Erythroblast (primary cell): Measurements from ENCODE around the gene SUGCT.
A peak's percentile ranks its signal among the peaks of the same experiment; 100 is the strongest.

Source experiments
- DNase-seq, 2 experiments: peaks; one replicate each; lab custom pipeline; 2025; lab: John Stamatoyannopoulos, UW
- GATA1 ChIP-seq: IDR thresholded peaks from 2 replicates; pipeline ENCODE4 v1.6.1; 2011; ENCODE audit warnings: low read depth, mild to moderate bottlenecking, control low read depth, low read length, moderate library complexity
- POLR2A ChIP-seq: IDR thresholded peaks from 2 replicates; pipeline ENCODE4 v1.6.1; 2011; ENCODE audit warnings: mild to moderate bottlenecking, low read length

SUGCT gene

DNA sequence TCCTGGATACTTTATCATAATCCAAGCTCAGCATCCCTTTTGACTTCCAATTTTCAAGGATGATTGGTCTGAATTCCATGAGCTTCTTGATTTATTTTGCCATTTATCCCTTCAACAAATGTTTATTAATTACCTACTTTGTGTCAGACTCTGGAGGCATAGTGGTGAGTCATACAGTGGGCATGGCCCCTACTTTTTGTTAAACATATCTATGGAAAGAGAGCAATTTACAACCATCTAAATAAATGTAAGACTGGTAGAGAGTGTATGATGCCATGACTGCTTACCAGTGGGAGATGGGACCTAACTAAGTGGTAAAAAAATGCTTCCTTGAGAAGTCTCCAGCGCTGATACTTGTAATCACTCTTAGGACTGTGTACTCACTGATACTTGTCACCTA lies 286.6 kb downstream of the SUGCT start:
- TF ChIP-seq POLR2A (no peak), GATA1 (no peak)
- DNase-seq = no peak

- no peak for TF ChIP-seq GATA1
- TF ChIP-seq POLR2A = no peak
- no peak for DNase-seq
Observed at GRCh38 chr7:40425696-40426095, 290.9 kb downstream of the SUGCT start.

DNA sequence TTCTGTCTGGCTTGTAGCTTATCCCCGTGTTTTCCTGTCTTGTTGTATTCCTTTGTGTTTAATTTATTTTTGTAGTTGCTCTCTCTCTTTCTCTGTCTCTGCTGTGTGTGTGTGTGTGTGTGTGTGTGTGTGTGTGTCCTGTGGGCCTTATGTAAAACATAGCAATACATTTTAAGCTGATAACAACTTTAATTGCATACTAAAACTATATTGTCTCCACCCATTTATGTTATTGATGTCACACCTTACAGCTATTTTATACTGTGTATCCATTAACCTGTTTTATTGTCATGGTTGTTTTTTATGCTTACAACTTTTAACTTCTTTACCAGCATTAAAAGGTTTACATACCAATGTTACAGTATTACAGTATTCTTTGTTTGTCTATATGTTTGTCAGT lies 293.6 kb downstream of the SUGCT start:
- TF ChIP-seq POLR2A (no peak), GATA1 (no peak)
- DNase-seq = no peak

GRCh38 chr7:40429826-40430225 lies 295.0 kb downstream of the SUGCT start:
- no peak for TF ChIP-seq POLR2A
- TF ChIP-seq GATA1 = no peak
- no peak for DNase-seq

DNA sequence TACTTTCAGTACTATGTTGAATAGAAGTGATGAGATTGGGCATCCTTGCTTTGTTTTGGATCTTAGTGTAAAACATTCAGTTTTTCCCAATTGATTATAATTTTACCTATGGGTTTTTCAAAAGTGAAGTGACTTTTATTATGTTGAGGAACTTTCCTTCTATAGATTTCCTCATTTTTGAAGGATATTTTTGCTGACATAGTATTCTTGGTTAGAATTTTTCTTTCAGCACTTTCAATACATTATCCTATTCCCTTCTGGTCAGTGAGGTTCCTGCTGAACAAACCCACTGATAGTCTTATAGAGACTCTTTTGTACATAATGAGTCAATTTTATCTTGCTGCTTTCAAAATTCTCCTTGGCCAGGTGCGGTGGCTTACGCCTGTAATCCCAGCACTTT lies 297.2 kb downstream of the SUGCT start:
- DNase-seq = no peak
- TF ChIP-seq GATA1 (no peak), POLR2A (no peak)

GRCh38 chr7:40436710-40437109 lies 301.9 kb downstream of the SUGCT start:
- TF ChIP-seq POLR2A = no peak
- no peak for TF ChIP-seq GATA1
- DNase-seq = no peak

DNA sequence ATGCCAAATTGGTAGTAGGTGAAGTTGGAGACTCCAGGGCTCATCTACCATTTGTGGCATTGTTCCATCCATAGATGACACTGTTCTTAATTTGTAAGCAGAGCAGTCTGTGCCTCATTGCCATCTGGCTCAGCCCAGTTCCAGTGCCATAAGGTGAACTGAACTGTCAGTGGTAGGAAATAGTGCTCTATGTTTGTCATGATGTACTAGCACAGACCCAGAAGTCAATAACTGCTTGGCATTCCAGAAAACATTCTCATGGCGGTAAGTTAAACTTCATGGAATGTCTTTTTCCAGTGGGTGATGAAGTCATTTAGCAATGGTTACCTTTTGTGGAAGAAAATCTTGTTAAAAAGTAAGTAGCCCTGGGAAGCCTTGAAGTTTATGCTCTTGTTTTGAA lies 302.7 kb downstream of the SUGCT start:
- no peak for DNase-seq
- TF ChIP-seq POLR2A (no peak), GATA1 (no peak)

DNA sequence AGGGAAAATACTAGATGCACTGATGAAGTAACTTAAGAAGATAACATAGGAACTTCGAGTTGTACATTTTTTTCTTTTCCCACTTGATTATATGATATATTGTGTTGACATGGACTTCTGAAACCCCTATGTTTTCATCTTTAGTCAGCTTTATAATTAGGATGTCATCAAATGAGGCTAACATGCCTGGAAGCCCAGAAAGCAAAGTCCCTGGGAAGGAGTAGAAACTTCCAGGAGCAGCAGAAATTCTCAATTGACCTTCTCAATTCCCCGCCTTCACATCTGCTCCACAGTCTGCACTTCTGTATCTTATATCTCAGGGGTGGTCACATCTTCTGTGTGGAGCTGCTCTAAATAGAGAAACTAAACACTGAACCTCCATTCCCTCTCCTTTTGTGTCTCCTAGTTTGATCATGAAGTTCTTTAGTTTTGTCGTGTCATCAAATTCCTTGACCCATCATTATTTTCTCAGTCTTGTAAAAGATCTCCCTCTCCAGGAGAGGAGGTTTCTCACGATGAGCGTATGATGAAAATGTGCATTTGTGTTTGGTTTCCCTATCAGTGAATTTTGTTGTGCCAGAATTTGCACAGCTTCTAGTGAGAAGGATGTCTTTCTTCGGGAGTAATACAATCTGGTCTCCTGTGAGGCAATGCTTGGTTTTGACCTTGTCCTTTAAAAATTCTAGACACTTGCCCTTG lies 303.3 kb downstream of the SUGCT start:
- no peak for DNase-seq
- TF ChIP-seq GATA1 (no peak), POLR2A (no peak)

GRCh38 chr7:40439686-40440085 lies 304.9 kb downstream of the SUGCT start:
- DNase-seq = no peak
- TF ChIP-seq POLR2A = no peak
- no peak for TF ChIP-seq GATA1

GRCh38 chr7:40447345-40447744 lies 312.5 kb downstream of the SUGCT start:
- peak in 1 of 2 experiments; percentile 1 for DNase-seq
- TF ChIP-seq GATA1 (no peak), POLR2A (no peak)

DNA sequence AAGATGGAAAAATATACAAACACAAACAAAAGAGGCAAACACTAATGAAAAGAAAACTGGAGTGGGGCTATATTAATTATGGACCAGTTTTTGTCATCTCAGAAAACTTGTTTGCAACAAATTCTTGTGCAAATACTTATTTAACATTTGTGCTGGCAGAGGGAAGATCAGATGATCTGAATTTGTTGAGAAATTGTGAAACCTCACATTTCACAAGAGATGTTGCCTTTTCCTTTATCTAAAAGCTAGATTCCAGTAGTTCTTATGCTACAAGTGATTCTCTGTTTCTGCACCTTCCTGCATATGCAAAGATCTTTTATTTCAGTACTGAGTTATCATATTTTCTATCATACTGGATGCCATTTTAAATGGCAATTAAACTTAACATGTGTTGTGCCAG lies 320.7 kb downstream of the SUGCT start:
- DNase-seq = no peak
- no peak for TF ChIP-seq POLR2A
- TF ChIP-seq GATA1 = no peak

DNA sequence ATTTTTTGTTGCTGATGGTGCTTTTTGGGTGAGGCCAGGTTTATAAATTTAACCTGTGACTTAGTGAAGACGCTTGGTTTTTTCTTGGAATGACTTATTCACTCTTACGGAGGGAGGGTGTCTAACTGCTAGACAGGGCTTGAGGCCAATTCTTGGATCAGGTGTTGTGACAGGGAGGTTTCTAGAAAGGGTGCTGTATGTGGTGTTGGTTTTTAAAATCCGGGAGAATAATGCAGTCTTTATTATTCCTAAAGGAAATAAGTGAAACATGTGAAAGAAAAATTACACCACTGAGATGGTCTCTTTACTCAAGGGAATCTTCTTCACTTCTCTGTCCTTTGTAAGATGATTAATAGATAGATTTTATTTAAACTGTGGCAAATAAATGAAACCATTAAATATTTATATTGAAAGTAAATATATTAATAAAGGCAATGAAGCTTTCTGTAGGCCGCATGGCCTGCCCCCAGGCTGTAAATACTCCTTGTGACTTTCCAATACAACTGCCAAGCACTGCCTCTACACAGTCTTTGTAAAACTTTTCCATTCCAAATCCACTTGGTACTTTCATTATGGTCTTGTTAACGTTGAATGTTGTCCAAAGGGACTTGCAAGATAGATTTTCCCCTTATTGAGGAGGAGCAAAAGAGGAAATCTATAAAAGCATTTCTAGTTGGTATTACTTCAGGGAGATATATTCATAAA lies 323.1 kb downstream of the SUGCT start:
- no peak for TF ChIP-seq POLR2A
- TF ChIP-seq GATA1 = no peak
- no peak for DNase-seq

DNA sequence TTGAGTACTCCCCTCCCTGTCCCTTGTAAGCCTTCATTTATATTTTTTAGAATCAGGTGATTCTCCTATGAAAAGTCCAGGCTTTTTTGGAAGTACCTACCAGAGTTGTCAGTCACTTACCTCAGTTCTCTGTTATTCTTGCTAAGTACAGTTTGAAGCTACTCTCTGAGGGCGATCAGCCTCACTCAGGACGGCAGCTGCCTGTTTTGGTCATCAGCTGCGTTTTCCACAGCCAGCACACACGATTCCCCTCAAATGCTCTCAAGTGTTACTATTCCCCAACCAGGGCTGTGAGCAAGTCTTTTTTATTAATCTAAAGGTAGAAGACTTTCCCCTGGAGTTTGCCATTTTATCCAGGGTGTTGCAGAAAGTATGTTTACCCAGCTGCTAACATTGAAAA lies 328.6 kb downstream of the SUGCT start:
- TF ChIP-seq POLR2A (no peak), GATA1 (no peak)
- DNase-seq = no peak
